NCI-H1048 (cell line): ENCODE data around the gene MARCHF3.
"Not testable (repeated sequence)": the region's sequence is repeated elsewhere in the genome, so short reads cannot be mapped to it uniquely, and the experiment has no call there.

Source experiments
- DNase-seq: peaks from one replicate; lab custom pipeline; 2025; lab: John Stamatoyannopoulos, UW

Gene MARCHF3

GRCh38 chr5:126917918-126918614, 112.3 kb downstream of the MARCHF3 start:
- DNase-seq, result peak; percentile 16

DNA sequence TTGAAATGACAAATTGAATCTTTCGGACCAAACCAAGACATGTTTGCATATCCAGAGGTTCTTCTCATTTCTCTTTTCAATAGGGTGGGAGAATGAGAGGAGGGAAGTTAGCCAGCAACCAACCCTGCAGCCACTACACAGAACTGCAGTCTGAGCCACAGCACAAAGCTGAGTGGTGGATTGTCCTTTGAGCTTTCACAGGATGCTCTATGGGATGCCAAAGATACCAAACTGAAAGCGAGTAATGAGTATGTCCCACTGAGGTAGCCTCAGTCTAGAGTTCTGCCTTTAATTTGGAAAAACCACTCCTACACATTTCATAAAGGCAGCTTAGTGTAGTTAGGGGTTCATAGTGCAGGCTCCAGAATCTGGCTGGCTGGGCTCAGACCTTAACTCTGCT, 114.9 kb downstream of the MARCHF3 start:
- no peak for DNase-seq

- no peak for DNase-seq
Measured at GRCh38 chr5:126914801-126915436, 115.4 kb downstream of the MARCHF3 start.

GRCh38 chr5:126912616-126913200, 117.7 kb downstream of the MARCHF3 start:
- no peak for DNase-seq

- DNase-seq, result no peak
Measured at GRCh38 chr5:126911986-126912385, 118.4 kb downstream of the MARCHF3 start.

GRCh38 chr5:126909856-126910255, 120.5 kb downstream of the MARCHF3 start:
- no peak for DNase-seq

DNA sequence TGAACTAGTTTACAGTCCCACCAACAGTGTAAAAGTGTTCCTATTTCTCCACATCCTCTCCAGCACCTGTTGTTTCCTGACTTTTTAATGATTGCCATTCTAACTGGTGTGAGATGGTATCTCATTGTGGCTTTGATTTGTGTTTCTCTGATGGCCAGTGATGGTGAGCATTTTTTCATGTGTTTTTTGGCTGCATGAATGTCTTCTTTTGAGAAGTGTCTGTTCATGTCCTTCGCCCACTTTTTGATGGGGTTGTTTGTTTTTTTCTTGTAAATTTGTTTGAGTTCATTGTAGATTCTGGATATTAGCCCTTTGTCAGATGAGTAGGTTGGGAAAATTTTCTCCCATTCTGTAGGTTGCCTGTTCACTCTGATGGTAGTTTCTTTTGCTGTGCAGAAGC, 126.0 kb downstream of the MARCHF3 start:
- DNase-seq, result not testable (repeated sequence)

DNA sequence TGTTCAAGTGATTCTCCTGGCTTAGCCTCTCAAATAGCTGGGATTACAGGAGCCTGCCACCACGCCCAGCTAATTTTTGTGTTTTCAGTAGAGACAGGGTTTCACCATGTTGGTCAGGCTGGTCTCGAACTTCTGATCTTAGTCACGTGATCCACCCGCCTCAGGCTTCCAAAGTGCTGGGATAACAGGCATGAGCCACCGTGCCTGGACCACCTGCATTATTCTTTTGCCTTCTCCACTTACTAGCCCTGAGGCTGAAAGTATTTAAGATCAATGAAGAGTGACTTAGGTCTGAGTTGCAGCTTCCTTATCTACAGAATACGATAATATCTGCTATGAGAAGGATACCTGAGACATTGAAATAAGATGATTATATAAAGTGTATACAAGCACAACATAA, 129.6 kb downstream of the MARCHF3 start:
- no peak for DNase-seq

DNA sequence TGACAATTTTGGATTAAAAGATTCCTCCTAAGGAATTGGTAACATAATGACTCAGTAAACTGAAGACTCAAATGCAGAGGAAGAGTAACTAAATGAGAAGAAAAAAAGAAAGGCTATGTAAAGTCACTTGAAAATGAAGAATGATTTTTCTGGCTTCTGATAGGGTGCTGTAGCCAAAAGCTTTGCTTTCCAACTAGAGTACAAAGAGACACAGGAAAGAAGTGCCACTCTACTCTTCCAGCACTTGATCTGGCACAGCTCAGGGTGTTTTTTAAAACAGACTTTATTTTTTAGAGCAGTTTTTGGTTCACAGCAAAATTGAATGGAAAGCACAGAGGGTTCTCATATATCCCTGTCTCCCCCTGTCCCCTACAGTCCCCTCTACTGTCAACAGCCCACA, 130.9 kb downstream of the MARCHF3 start:
- no peak for DNase-seq

DNA sequence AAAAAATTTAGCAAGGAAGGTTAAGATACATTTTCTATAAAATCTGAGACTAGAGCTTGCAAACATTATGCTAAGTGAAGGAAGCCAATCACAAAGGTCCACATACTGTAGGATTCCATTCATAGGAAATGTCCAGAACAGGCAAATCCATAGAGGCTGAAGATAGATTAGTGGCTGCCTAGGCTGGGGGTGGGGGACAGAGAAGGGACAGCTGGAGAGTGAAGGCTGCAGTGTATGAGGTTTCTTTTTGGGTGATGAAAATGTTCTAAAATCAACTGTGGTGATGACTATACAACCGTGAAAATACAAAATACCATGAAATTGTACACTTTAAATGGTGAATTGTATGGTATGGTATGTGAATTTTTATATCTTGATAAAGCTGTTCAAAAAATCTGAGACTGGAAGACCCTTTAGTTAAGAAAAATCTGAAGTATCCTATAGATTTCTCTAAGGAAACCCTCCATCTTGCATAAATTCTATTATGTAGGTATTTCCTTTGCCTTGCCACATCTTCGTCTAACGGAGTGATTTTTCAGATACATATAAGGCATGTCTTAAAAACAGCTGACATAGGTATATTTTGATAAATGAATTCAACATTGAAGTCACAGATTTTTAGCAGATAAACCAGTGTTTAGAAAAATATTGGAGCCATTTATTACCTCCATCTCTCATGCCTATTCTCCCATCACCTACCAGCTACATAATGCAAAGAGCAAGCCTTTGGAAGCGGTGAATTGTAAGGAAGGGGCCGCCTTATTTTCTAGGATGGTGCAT, 132.3 kb downstream of the MARCHF3 start:
- no peak for DNase-seq

GRCh38 chr5:126896170-126896702, 134.1 kb downstream of the MARCHF3 start:
- DNase-seq, result no peak

DNA sequence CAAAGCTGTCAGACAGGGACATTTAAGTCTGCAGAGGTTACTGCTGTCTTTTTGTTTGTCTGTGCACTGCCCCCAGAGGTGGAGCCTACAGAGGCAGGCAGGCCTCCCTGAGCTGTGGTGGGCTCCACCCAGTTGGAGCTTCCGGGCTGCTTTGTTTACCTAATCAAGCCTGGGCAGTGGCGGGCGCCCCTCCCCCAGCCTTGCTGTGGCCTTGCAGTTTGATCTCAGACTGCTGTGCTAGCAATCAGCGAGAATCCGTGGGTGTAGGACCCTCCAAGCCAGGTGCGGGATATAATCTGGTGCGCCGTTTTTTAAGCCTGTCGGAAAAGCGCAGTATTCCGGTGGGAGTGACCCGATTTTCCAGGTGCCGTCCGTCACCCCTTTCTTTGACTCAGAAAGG, 134.6 kb downstream of the MARCHF3 start:
- DNase-seq, result not testable (repeated sequence)

- DNase-seq, result not testable (repeated sequence)
Measured at GRCh38 chr5:126890414-126890813, 139.9 kb downstream of the MARCHF3 start.

GRCh38 chr5:126888175-126888574, 142.2 kb downstream of the MARCHF3 start:
- no peak for DNase-seq

- DNase-seq, result no peak
Measured at GRCh38 chr5:126884269-126884819, 146.0 kb downstream of the MARCHF3 start.

DNA sequence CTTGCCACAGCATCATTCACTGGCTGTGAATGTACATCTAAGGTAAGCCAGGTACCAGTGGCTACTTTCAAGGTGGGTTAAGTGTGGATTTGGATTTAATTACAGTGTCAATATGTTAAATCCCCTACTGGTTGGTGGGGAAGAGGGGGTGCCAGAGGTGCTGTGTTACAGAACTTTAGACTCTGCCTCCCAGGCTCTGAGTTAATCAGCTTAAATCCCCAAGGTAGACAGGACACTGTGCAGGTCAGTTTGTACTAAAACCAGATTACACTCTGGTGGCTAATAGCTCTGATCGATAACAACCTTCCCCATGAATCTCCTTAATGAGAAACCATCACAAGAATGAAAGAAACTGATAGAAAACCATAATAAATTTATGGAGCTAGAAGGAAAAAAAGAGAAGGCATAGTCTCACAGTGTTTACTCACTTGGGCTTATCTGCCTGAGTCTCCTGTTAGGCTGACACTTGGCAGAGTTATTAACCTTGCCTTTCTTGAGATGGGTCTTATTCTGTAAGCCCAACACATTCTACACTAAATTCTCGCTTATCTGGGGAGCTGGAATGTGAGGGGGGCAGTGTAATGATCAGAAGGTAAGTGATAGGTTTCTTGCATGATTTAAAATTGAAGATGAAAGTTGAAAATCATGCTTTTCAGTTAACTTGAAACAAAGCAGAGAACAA, 146.7 kb downstream of the MARCHF3 start:
- DNase-seq, result no peak

- no peak for DNase-seq
Measured at GRCh38 chr5:126881821-126882600, 148.3 kb downstream of the MARCHF3 start.

- DNase-seq, result no peak
Measured at GRCh38 chr5:126878634-126879033, 151.7 kb downstream of the MARCHF3 start.

GRCh38 chr5:126878085-126878484, 152.3 kb downstream of the MARCHF3 start:
- DNase-seq, result no peak

DNA sequence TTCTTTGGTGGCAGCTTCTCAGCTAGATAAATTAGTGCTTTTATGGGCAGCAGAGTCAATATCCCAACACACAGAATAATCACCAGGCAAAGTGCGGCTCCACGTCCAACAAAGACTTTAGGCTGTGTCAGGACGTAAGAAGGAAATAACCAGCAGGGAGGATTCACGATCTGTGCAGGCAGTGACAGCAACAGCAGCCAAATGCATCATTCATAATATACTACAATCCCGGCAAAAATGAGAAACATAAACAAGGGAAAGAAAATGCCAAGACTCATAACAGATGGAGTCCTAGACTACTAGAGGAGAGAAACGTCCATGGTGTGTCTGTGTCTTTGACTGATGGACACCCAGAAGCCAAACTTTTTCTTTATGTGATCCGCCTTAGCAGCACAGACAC, 152.8 kb downstream of the MARCHF3 start:
- DNase-seq, result no peak
